ENCODE measurements around the gene FRK. TPM values are rescaled to one million over a fixed set of nuclear protein-coding genes. Genes with fewer than 3 reads are reported as not detected.

The FRK gene
- total and polyA plus RNA-seq, 8 donors, result 0.72 to 11.6 (median 4.5) TPM

DNA sequence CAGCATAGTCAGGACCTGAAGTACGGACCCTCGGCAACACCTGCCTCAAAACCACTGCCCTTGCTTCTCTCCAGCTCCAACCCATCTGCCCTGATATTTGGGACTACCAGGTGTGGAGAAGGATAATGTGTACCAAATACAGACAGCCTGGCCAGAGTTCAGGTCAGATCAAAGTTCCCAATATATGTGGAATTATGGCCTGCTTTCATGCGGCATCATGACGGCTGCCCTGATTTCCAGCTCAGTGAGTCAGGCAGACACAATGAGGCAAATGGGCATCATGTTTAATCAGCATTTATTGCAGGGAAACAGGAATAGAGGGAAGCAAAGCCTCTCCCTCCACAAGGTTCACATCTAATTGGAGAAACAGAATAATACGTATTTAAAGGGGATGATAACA lies 57.9 kb downstream of the FRK start:
- Histone ChIP-seq H3K27ac (no peak overlapping the region), H3K36me3 (no peaks in the 10 kb centered on the region), H3K4me3 (no peak overlapping the region), H3K4me1 (no peaks in the 10 kb centered on the region), H3K27me3 (no peaks in the 10 kb centered on the region), H3K9me3 (no peaks in the 10 kb centered on the region)
- intact Hi-C loops (cut with DNase I), result no loop called here
- DNase-seq (no peak), FAIRE-seq (no peak), ATAC-seq (no peak)
- WGBS, 2 donors, result 92 to 98% methylated on average over 5 of the region's 5 CpGs
- TF ChIP-seq, protein P1, sequence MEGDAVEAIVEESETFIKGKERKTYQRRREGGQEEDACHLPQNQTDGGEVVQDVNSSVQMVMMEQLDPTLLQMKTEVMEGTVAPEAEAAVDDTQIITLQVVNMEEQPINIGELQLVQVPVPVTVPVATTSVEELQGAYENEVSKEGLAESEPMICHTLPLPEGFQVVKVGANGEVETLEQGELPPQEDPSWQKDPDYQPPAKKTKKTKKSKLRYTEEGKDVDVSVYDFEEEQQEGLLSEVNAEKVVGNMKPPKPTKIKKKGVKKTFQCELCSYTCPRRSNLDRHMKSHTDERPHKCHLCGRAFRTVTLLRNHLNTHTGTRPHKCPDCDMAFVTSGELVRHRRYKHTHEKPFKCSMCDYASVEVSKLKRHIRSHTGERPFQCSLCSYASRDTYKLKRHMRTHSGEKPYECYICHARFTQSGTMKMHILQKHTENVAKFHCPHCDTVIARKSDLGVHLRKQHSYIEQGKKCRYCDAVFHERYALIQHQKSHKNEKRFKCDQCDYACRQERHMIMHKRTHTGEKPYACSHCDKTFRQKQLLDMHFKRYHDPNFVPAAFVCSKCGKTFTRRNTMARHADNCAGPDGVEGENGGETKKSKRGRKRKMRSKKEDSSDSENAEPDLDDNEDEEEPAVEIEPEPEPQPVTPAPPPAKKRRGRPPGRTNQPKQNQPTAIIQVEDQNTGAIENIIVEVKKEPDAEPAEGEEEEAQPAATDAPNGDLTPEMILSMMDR (IDR thresholded peaks at IDR 0.05), result no peak

- Histone ChIP-seq H3K9me3 (no peaks in the 10 kb centered on the region), H3K27me3 (no peaks in the 10 kb centered on the region), H3K27ac (no peak overlapping the region), H3K4me1 (peaks cover 0 to 3% (median 0%) of the 10 kb centered on the region in 3 donors), H3K4me3 (no peak overlapping the region), H3K36me3 (no peaks in the 10 kb centered on the region)
- FAIRE-seq, result no peak
- DNase-seq, result no peak
- no peak for ATAC-seq
- 90 to 97% methylated on average over 3 of the region's 3 CpGs for WGBS, 2 donors
- intact Hi-C loops (cut with DNase I), result no loop called here
- TF ChIP-seq, protein P1 (IDR thresholded peaks at IDR 0.05), result no peak
Observed at GRCh38 chr6:115999235-115999634, 61.5 kb downstream of the FRK start.

DNA sequence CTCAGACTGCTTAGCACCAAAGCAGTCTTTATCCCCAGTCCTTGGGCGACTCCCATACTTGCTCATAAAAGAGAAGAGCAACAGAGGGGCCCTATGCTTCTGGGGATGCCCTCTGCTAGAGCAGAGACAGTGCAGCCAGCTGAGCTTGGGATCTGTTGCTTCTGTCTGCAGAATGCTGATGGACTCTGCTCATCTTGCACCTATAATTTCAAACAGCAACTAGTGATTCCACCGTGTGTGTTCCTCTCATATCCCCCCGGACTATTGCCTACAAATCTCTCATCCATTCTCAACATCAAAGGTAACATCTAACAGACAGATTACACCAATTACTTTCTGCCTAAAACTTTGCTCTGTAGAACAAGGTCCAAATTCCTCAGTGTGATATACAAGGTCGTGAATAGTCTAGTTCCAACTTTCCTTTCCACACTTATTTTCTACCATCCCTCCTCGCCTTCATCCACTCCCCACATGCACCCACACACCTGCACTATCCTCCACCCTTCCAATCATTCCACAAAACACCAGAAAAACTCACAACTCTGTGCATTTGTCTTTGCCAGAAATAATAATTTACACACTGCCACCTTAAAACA lies 62.6 kb downstream of the FRK start:
- H3K27ac ChIP-seq, result no peak overlapping the region
- DNase-seq (no peak), FAIRE-seq (no peak), ATAC-seq (no peak)
- H3K36me3 ChIP-seq, result no peaks in the 10 kb centered on the region
- H3K9me3 ChIP-seq, result no peaks in the 10 kb centered on the region
- H3K4me3 ChIP-seq, result no peak overlapping the region
- TF ChIP-seq, protein P1 (IDR thresholded peaks at IDR 0.05), result no peak
- H3K27me3 ChIP-seq, result no peaks in the 10 kb centered on the region
- peaks cover 0 to 3% (median 0%) of the 10 kb centered on the region in 3 donors for H3K4me1 ChIP-seq
- intact Hi-C loops (cut with DNase I), result no loop called here
- WGBS, 2 donors, result 76 to 83% methylated on average over 5 of the region's 5 CpGs

GRCh38 chr6:115986026-115986425 lies 74.7 kb downstream of the FRK start:
- TF ChIP-seq, protein P1 (IDR thresholded peaks at IDR 0.05), result no peak
- Histone ChIP-seq H3K4me1 (peaks cover 0 to 4% (median 0%) of the 10 kb centered on the region in 3 donors), H3K9me3 (no peaks in the 10 kb centered on the region), H3K27me3 (no peaks in the 10 kb centered on the region), H3K36me3 (no peaks in the 10 kb centered on the region), H3K27ac (no peak overlapping the region), H3K4me3 (no peak overlapping the region)
- intact Hi-C loops (cut with DNase I), result no loop called here
- DNase-seq, result no peak
- no peak for ATAC-seq
- FAIRE-seq, result no peak
- WGBS, 2 donors, result 94 to 98% methylated on average over 2 of the region's 2 CpGs

DNA sequence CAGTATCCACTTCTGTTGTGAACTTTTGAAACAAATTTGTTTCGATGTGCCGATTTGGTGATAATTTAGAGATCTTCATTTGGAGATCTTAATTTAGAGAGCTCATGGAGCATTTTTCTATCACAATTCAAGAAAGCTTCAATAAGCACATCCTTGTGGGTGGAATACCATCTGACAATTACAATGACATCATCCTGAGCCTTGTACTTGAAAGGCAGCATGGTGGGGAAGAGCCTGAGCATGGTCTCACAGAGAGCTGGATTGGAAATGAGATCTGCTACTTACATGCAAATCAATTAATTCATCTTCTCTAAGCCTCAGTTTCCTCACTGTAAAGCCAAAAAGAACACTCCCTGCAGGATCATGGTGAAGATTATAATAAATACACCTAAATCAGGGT lies 75.9 kb downstream of the FRK start:
- FAIRE-seq (no peak), ATAC-seq (no peak), DNase-seq (no peak)
- H3K9me3 ChIP-seq, result no peaks in the 10 kb centered on the region
- no peaks in the 10 kb centered on the region for H3K36me3 ChIP-seq
- H3K4me3 ChIP-seq, result no peak overlapping the region
- no peaks in the 10 kb centered on the region for H3K27me3 ChIP-seq
- intact Hi-C loops (cut with DNase I), result no loop called here
- peaks cover 0 to 4% (median 0%) of the 10 kb centered on the region in 3 donors for H3K4me1 ChIP-seq
- WGBS, 2 donors, result 75 to 99% methylated on average over 2 of the region's 2 CpGs
- no peak overlapping the region for H3K27ac ChIP-seq
- TF ChIP-seq, protein P1 (IDR thresholded peaks at IDR 0.05), result no peak

Data from pancreas (tissue), 10 donors.